Stimulated activated CD4-positive, alpha-beta T cell treated with anti-CD3 and anti-CD28 coated beads, Interleukin-4, amount 100 ng/mL, for 48 hours (primary cell): ENCODE results near the gene DLGAP1.

Source experiments
- DNase-seq, 2 donors: peaks; one replicate each; pipeline ENCODE4 v3.0.0-alpha.2; 2020; ENCODE audit warnings: low read depth in 2 of 2

DLGAP1 gene

DNA sequence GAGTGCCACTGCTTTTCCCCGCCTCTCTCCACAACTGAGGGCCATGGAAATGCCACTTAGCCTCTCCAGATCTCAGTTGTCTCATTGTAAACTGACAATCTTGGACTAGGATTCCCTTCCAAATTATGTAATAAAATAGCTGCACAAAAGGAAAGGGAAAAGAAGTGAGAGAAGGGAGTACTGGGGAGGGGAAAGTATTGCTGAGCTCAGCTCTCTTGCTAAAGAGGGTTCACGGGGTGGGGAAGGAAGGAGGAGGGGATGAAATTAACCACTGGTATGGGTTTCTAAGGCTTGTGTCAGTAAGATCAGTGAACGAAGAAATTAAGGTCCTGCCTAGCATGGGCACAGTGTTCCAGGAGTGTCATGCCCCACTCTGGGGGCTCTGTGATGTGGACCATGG lies 587.9 kb downstream of the DLGAP1 start:
- DNase-seq, result no peak

DNA sequence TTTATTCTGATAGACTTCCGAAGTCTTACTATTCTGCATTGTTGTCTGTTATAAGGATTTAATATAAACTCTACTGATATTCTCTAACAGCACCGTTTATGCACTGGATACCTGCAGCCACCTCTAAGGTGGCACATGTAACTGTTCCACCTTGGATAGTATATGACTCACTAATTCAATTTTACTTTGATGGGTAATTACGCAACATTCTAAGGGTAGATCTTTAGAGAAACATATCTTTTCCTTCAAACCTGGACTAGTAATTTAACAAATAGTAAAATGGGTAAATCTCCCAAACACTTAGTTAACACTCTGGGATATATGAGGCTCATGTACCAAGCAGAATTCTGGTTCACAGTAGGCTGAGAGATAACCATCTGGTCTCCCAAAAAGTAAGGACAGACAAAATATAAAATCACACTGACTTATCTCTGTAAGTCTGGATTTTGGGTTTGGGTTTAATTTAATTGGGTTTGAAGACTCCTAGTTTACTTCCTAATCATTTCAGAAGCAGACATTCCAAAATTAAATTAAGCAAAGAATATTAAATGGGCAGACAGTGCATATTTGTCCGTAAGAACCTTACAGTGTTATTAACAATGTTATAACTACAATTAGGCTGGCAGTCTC lies 590.3 kb downstream of the DLGAP1 start:
- no peak for DNase-seq

DNA sequence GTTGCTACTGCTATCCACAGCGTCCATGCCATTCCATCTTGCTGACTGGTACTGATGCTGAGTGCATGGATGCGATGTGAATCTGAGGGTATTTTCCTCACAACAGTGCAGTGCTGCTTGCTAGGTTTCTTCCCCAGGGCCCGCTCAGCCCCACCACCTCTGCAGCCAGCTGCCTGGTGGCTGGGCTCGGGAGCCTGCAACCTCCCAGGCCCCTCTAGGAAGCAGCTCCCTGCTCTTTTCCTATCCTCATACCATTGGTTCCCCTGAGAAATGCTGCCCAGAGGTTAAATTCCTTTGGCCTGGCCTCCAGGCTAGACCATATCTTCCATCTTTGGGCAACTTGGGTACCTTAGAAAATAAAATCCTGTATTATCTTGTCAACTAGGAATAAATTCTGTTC lies 591.5 kb downstream of the DLGAP1 start:
- no peak for DNase-seq

DNA sequence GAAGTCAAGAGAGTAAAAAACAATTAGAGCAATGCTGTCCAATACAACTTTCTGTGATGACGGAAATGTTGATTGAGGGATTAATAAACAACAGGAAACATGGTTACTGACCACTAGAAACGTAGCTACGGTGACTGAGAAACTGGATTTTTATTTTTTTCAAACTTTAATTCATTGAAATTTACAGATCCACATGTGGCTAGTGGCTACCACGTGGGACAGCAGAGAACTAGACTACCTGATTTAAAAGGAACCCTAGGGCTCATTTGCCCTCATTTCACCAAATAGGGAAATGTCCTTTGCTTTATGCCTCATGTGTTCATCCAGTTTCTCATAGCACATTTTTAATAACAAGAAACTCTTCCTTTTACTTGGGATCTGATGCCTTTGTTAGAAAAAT lies 592.1 kb downstream of the DLGAP1 start:
- no peak for DNase-seq

DNA sequence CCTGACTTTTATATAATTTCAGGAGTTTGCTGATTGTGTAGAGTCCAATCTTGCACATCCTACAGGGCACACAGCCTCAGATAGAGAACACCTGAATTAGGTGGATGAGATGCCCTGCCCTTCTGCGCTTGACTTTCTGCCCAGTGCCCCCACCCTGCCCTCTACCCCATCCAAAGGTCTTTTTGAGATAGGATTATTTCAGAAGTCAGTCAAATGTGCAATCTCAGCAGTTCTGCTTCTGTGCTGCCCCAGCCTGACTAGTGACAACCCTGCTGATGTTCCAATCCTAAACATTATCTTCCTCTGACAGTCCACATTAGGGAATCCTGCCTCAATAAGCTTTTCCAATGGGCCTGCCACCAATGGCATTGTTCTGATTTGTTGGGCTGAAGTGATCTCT lies 593.6 kb downstream of the DLGAP1 start:
- DNase-seq, result no peak

DNA sequence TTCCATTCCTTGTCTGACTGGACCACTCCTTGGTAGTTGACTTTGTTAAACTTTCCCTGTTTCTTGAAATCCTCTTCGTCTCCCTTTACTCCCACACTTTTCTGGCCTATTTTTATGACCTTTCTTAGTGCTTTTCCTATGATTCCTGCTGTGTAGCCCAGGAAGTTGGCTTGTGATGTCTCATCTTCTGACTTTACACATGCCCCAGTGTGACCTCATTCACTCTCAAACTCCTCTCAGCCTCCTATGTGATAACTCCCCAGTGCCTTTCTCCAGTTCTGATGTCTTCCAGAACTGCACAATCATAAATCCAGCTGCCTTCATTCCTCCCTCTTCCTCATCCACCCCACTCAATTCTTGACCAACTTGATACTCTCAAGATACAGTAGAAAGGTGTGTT lies 597.6 kb downstream of the DLGAP1 start:
- no peak for DNase-seq

DNA sequence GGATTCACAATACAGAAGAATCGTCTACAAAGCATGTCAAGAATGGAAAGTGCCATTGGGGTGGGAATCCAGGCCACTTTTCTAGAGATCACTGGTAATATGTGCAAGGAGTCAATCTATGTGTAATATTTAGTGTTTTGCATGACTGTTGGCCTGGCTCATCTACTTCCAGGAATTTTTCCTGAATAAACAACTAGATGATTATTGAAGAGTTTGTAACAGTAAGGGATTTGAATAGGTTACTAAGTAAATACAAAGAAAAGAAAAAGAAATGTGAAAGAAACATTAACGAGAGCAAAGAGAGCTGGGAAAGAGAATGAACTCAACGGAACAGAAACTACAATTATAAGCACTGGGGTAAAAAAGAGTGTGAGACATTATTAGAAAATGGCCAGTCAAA lies 599.1 kb downstream of the DLGAP1 start:
- DNase-seq, result no peak

DNA sequence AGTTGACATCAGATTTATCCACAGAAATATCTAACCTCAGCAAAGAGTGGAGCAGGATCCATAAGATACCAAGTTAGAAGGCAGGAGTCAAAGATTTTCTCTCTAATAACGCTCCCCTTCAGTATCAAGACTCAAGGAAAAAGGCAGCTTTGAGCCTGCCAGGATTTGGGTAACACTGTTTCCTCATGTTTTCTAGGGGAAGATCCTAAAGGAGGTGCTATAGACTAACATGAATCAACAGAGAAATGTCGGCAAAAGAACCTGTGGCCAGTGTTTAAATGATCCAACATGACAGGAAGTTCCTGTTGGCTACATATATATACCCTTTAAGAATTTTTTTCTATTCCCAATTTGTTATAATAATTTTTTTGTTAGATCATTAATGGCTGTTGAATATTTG lies 602.8 kb downstream of the DLGAP1 start:
- DNase-seq, result no peak

DNA sequence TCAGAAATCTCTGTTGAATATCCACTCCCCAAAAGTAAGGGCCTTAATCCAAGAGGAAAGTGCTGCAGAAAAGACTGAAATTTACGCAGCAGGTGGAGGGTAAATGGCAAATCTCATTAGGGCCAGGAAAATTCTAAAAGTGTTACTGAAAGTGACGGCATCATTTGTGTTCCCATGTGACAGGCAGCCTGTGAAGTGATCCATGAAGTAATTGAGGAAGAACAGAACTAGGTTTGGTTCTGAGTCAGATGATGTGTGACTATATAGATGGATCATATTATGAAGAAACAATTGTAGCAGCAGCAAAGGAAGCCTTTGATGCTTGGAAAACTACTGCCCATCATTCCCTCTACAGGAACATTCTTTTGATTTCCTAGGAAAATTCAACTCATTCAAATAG lies 603.9 kb downstream of the DLGAP1 start:
- no peak for DNase-seq

DNA sequence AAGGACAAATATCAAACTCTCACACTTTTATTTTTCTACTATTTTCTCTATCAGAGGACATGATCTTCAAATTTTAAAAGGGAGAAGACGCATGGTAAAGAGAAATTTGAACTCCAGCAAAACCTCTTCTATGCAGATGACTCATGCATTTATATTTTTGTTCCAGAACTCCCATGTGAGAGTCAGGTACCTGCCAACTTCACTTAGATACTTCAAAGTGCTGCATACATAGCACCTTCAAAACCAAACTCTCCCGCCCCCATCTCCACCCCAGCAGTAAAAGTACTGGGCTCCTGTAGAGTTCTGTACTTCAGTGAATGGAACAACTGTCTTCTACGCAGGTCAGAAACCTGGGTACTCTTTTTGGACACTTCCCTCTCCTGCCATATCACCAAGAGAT lies 606.8 kb downstream of the DLGAP1 start:
- DNase-seq, result no peak

DNA sequence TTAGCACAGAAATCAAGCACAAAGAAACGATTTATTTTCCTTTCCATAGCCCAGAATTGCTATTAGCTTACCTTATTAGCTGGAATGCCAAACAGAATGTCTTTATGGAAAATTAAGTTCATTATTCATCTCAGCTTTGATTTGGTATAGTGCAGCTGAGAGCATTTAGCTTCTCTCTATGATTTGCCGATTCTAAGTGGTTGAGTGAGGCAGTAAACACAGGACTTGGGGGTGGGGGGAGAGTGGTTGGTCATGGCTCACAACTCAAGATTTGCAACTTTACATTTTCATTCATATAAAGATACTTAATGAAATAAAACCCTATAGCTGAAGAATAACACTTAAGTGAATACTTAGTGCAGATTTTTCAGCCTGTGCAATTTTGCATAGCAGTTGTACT lies 609.9 kb downstream of the DLGAP1 start:
- no peak for DNase-seq

DNA sequence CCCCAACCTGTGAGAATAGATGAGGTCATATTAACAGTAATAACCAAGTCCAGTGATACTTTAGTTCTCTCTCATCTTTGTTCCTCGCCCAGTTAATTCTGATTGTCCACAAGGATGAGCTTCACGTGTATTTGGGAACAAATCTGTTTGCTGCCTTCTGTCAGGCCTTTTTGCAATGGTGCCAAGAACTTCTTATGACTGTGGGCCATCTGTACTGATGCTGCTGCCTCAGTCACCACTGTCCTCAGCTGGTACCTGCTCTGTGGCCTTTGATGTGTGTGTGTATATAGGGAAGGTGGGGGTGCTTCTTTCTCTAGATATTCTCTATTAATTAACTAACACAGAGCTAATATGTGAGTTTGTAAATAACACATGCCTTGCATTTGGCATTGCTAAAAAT lies 612.3 kb downstream of the DLGAP1 start:
- DNase-seq, result no peak

DNA sequence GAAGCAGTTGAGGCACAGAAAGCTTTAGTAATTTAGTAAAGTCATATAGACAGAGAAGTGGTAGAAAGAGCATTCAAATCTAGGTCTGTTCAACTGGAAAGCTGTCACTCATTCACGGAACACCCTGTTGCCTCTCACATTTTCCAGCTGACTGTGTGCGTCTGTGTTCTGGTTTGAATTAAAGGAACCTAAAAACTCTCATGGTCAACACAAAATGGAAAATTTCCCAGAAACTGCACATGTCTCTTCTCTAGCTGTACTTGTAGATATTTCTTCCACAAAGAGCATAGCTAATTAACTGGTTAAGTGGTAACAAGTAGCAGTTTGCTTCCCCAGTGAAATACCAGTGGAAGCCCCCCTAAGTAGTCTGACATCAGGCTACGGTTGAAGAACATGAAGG lies 614.3 kb downstream of the DLGAP1 start:
- DNase-seq, result no peak

DNA sequence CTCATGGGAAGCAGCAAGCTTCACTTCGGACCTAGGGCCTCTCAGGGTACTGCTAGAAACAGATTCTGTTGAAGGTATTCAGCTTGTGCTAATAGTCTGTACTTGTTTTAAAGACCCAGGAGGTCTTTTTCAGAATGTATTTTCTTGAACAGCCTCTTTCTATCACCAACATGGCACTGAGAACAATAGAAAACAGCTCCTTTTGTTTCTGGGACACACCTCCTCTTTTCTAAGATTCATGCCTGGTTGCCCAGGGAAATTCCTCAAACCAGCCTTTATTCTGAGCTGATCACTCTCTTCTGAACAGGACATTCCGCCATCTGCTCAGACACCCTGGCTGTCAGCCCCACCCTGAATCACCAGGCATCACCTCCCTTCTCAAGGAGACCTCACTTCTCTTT lies 615.5 kb downstream of the DLGAP1 start:
- DNase-seq, result no peak

DNA sequence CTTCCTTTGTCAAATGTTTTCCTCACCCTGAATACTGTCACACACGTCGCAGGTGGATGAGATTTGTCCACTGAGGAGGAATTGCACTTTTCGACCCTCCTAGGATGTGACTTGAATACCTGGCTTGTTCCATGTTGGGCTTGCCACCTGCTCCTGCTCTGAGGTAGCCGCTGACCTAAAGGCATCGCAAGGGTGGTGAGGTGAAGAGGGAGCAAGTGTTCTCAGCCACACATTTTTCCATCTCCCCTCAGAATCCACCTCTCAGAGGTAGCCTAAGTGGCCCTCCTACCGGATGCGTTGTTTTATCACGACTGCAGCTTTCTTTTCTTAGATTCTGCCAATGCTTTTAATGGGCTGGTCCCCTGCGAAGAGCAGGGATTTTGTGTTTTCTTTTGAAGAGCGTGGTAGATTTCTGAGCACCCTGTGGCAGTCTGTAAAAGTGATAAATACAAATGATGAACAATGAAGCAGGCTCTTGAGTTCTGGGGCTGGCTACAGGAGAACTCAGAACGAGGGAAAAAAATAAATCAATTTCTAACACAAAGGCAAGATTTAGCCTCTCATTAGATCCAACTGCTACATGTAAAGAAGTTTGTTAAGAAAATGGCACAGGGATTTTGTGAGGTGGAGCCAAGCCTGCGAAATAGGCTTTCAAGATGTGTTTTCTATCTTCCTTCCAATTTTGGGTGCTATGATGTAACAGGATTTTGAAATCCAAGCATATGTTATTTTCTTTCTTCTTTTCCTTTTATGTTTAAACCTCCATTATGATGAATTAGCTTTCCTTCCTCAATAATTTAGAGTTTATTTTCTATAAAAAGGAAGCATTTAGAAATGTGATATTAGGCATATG lies 618.4 kb downstream of the DLGAP1 start:
- DNase-seq, result no peak

DNA sequence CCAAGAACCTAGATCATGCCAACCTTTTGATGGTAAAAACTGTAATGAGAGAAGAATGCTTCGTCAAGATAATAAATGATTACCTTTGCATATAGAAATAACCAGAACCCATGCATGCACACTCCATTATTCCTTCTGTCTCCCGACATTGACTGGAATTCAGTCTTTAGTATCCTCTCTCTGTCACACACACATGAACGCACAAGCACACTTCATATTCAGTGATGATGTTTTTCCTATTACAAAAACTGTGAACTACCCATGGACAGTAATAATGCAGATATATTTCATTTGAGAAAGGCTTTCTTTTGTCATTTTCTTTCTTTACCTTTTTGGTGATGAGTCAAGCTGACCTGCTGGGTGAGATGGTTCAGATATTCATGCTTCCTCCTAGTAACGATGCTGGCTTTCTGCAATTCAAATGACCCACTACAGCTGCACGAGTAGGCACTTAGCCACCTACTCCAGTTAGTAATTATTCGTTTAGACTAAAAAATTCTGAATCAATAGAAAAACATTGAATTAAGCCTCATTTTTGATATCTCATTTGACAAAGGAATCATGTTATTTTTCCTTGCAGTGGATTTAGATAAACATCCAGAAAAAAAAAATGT lies 623.0 kb downstream of the DLGAP1 start:
- no peak for DNase-seq

DNA sequence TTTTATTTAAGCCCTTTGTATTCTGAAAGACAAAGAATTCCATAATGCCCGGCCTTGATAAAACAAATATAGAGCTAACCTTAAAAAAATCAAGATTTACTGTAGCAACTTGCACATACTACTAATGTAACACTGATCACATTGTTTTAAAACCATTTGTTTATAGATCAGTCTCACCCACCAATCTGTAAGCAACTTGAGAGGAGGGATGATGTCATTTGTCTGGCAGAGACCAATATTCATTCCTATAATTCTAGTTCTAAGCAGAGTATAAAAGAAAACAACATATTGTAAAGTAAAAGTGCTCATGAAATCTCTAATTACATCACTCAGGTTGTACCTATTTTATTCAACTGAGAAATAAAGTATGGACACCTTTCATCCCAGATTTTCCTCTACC lies 624.5 kb downstream of the DLGAP1 start:
- no peak for DNase-seq

DNA sequence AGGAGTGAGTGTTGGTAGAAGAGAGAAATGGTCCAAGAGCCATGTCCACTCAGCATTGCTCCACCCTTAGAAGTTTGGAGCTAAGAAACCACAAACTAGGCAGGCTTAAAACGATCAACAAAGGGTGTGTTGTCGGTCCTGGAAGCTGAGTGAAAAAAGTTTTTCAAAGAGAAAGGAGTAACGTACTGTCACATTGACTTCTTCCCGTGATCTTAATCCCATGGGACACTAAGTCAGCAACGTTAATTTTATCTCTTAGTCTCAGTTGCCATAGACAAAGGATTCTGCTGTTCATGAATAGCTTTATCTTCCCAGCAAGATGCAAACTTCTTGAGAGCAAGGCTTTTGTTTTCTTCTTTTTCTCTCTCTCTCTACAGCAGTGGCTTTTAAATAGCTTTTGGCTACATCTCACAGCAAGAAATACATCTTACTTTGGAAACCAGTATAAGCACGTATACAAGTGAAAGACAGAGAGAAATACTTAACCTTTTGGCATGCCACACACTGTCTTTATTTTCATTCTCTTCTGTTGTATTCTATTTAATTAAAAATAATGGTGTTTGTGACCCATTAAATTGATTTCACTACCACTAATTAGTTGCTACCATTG lies 627.8 kb downstream of the DLGAP1 start:
- no peak for DNase-seq

DNA sequence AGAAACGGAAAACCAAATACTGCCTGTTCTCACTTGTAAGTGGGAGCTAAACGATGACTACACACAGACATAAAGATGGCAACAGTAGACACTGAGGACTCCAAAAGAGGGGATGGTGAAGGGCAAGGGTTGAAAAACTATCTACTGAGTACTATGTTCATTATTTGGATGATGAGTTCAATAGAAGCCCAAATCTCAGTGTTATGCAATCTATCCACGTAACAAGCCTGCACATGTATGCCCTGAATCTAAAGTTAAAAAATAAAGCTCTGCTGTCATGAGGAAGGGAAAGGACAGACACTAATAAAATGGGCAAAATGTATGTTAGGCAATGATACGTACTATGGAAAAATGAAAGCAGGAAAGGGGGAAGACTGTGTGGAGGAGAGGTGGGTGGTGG lies 629.1 kb downstream of the DLGAP1 start:
- DNase-seq, result no peak

DNA sequence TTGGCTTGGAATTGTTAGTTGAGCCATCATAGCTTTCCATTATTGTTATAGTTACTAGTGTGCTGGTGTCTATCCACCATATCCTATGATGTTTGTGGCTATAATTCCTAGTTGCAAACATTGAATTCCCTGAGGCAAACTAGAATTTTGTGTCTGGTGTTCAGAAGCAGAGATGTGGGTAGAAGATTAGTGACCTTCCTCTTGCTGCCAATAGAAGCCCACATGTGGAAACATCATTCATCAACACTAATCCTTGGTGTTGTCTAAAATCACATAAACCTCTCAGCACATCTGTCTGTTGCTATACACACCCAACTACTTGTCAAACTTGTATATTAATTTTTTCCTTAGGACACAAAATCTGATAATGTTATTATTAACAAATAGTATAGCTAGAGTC lies 631.0 kb downstream of the DLGAP1 start:
- no peak for DNase-seq

DNA sequence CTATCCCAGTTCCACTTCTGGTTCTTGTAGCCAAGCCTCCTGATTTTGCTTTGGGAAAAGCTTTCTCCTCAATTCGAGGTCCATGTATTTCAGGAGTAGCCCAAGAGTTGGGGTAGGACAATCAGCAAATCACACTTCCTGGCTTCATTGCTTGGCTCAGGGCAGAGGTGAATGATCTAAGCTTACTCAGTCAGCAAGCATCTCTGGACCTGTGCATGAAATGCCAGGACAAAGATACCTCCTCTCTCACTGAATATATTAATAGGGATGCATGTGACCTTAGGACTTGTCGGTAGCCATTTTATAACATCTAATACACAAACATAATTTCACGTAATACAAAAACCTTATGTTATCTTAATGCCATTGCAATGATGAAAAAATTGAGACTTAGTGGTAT lies 632.0 kb downstream of the DLGAP1 start:
- DNase-seq, result no peak

DNA sequence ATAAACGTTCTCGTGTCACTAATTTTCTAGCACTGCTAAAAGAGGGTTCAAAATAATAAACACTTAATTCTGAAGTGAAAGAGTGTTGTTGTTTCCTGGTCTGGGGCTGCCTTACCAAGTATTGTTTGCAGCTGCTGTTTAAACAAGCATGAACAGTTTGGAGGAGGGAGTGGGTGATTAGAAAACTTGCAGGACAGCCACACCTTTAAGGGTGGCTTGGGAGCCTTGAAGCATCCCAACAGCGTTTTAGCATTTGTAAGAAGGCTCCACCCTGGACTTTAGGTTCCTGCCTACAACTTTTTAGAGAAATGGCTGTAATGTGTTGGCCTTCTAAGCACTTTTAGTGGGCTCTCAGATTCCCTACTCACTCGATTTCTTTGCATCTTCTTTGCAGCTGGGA lies 633.6 kb downstream of the DLGAP1 start:
- DNase-seq, result no peak

DNA sequence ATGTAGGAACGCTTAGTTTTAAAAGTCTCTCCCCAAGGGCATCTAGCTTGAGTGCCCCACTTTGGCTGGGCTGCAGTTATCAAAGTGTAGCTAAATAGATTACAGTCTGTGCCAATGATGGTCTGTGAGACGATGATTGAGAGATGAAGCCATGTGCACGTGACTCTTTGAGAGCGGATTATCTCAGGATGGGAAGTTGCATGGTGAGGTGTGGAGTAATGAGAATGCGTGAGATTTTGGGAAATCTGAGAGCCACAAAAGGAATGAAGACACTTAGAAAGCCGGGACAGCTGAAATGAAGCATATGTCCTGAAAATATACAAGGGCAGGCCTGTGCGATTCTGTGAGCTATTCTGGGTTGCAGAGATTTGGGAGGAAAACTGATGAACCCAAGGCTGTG lies 635.1 kb downstream of the DLGAP1 start:
- no peak for DNase-seq
